ENCODE results near the gene TXNRD2. TPM values are rescaled to one million over a fixed set of nuclear protein-coding genes. Genes with fewer than 3 reads are reported as not detected.

TXNRD2 gene
- total and polyA plus RNA-seq, 2 of the 4 experiments (the other 2 are of a cell fraction), result 15.6 to 25.7 TPM

- Histone ChIP-seq H3K9me1 (ENCODE audit: insufficient read depth, low read length) (peaks cover 31% of the 10 kb centered on the region), H3K9ac (ENCODE audit: low read depth, low read length) (no peak overlapping the region), H3K56ac (ENCODE audit: extremely low read depth, insufficient read depth, low read length) (no peak overlapping the region), H3K23ac (ENCODE audit: low read depth, low read length) (no peak overlapping the region), H3K27me3 (ENCODE audit: control insufficient read depth, insufficient read depth, low read length) (no peaks in the 10 kb centered on the region), H3K4me3 (ENCODE audit: insufficient read depth, low read depth, low read length) (no peak overlapping the region), H3K4ac (ENCODE audit: low read depth, low read length) (peak overlapping the region; percentile 97), H2AK9ac (replicated peaks; ENCODE audit: low read depth, low read length, poor library complexity) (no peak overlapping the region), H4K91ac (ENCODE audit: insufficient read depth, low read depth, low read length) (peak overlapping the region; percentile 96; the same call in 1 of the 2 replicates), H2BK15ac (ENCODE audit: low read depth, low read length) (peak overlapping the region; percentile 88; the same call in 1 of the 3 replicates), H4K5ac (ENCODE audit: low read depth, low read length) (no peak overlapping the region), H2BK20ac (ENCODE audit: low read depth, low read length) (peak overlapping the region; percentile 29; the same call in 1 of the 2 replicates), H3K27ac (ENCODE audit: insufficient read depth, low read length) (no peak overlapping the region; the same call in 1 of the 2 replicates), H3K4me1 (ENCODE audit: control insufficient read depth, insufficient read depth, low read length) (peaks cover 42% of the 10 kb centered on the region), H2AFZ (replicated peaks; ENCODE audit: low read length, poor library complexity) (no peak overlapping the region), H2AK5ac (ENCODE audit: low read depth, low read length) (peak overlapping the region; percentile 96), H3K14ac (replicated peaks; ENCODE audit: low read depth, low read length) (0 out of 2 replicates have a peak overlapping the region, but pooled peaks have one; percentile 14), H3K4me2 (ENCODE audit: low read depth, low read length) (no peak overlapping the region), H3K36me3 (ENCODE audit: control insufficient read depth, insufficient read depth, low read length) (peaks cover 9% of the 10 kb centered on the region), H3K18ac (ENCODE audit: low read depth, low read length) (no peak overlapping the region), H3K79me1 (ENCODE audit: low read depth in 1 of 2, low read length in 2 of 2) (peaks cover 0 to 45% of the 10 kb centered on the region in 2 experiments; a peak in 3 of 4 replicates), H4K20me1 (ENCODE audit: insufficient read depth, low read length) (no peaks in the 10 kb centered on the region; the same call in 1 of the 2 replicates), H4K8ac (ENCODE audit: low read depth in 2 of 2, low read length in 2 of 2) (no peak overlapping the region; a peak in 2 of 4 replicates), H2BK5ac (ENCODE audit: low read depth, low read length, poor library complexity, severe bottlenecking) (no peak overlapping the region), H2BK120ac (ENCODE audit: low read depth, low read length) (peak overlapping the region; percentile 65), H3K9me3 (ENCODE audit: control insufficient read depth, insufficient read depth, low read length) (no peaks in the 10 kb centered on the region)
- no peak for TF ChIP-seq MAZ (IDR thresholded peaks at IDR 0.05; ENCODE audit: borderline replicate concordance, low read depth, low read length)
- no peak for TF ChIP-seq RFX5 (IDR thresholded peaks at IDR 0.05; ENCODE audit: low read depth, low read length)
- no peak for TF ChIP-seq MXI1 (IDR thresholded peaks at IDR 0.05; ENCODE audit: borderline replicate concordance, low read depth, low read length)
- TF ChIP-seq CEBPB (IDR thresholded peaks at IDR 0.05; ENCODE audit: low read depth, low read length), result no peak
- no peak for TF ChIP-seq USF2 (IDR thresholded peaks at IDR 0.05; ENCODE audit: low read depth, low read length)
- no peak for TF ChIP-seq FOS (IDR thresholded peaks at IDR 0.05; ENCODE audit: low read depth, low read length)
- no peak for TF ChIP-seq NFE2L2 (IDR thresholded peaks at IDR 0.05; ENCODE audit: low read depth, low read length)
- no peak for TF ChIP-seq SMC3 (IDR thresholded peaks at IDR 0.05; ENCODE audit: low read depth, low read length)
- DNase-seq, result no peak
- no peak for ATAC-seq (ENCODE audit: low read depth)
- dilution Hi-C loops (cut with HindIII; ENCODE audit: low sequenced_read_pairs, unreplicated experiment), result no loop called here
- intact Hi-C loops (cut with micrococcal nuclease), result loop anchor here (5.0 kb wide), 1 partner anchor 52 kb away; the partner anchor contains the start of genes COMT and TXNRD2
- in situ Hi-C loops (cut with MboI; ENCODE audit: low sequenced_read_pairs), result no loop called here
- no TSS peak for BruUV-seq (replicated peaks)
- ChIA-PET POLR2A (ENCODE audit: unreplicated experiment) (no interaction called here), CTCF (no interaction called here)
- WGBS, 2 experiments (ENCODE audit: extremely low coverage in 2 of 2, insufficient read length in 1 of 2), result no CpG with 5 or more reads among the region's 9 CpGs
Measured at GRCh38 chr22:19889951-19890350, 51.7 kb downstream of the TXNRD2 start.

Measured in IMR-90 (cell line).